Liver (tissue), 9 donors: Measurements from ENCODE around the gene BSN. TPM values are rescaled to one million over a fixed set of nuclear protein-coding genes. Genes with fewer than 3 reads are reported as not detected.

Source experiments
- DNase-seq: peaks from one replicate; pipeline ENCODE4 v3.0.0-alpha.2; 2017; ENCODE audit warnings: low spot score
- H3K27ac ChIP-seq, 2 donors: one replicate each; pipeline ENCODE4 v1.7.0; 2013; ENCODE audit warnings: inconsistent platforms in 2 of 2, low read length in 2 of 2, control low read depth in 1 of 2, low read depth in 1 of 2, mild to moderate bottlenecking in 1 of 2
- H3K27me3 ChIP-seq, 4 donors: one replicate each; pipeline versions ENCODE4 v1.6.1 to v1.7.0; 2013; ENCODE audit warnings: low read length in 3 of 4, inconsistent platforms in 1 of 4, mild to moderate bottlenecking in 1 of 4, moderate library complexity in 1 of 4; ENCODE audit not compliant: control insufficient read depth in 4 of 4, insufficient read depth in 4 of 4
- H3K36me3 ChIP-seq, 4 donors: one replicate each; pipeline versions ENCODE4 v1.6.1 to v1.7.0; 2013; ENCODE audit warnings: low read length in 3 of 4, mild to moderate bottlenecking in 3 of 4, low read depth in 1 of 4, moderate library complexity in 1 of 4; ENCODE audit not compliant: control insufficient read depth in 4 of 4, insufficient read depth in 3 of 4
- H3K4me1 ChIP-seq, 4 donors: one replicate each; pipeline versions ENCODE4 v1.6.1 to v1.7.0; 2013; ENCODE audit warnings: low read length in 3 of 4, mild to moderate bottlenecking in 3 of 4, moderate library complexity in 1 of 4; ENCODE audit not compliant: control insufficient read depth in 4 of 4, insufficient read depth in 4 of 4
- H3K4me3 ChIP-seq, 3 donors: one replicate each; pipeline versions ENCODE4 v1.6.1 to v1.7.0; 2013; ENCODE audit warnings: low read length in 3 of 3, control low read depth in 1 of 3, low read depth in 1 of 3, mild to moderate bottlenecking in 1 of 3
- H3K9ac ChIP-seq, 2 donors: one replicate each; pipeline ENCODE4 v1.7.0; 2013; ENCODE audit warnings: low read length in 2 of 2, mild to moderate bottlenecking in 2 of 2, moderate library complexity in 2 of 2, control low read depth in 1 of 2, low read depth in 1 of 2
- H3K9me3 ChIP-seq, 4 donors: one replicate each; pipeline versions ENCODE4 v1.6.1 to v1.7.0; 2013; ENCODE audit warnings: low read length in 3 of 4; ENCODE audit not compliant: control insufficient read depth in 4 of 4
- FOXA1 ChIP-seq: IDR thresholded peaks from 2 replicates; pipeline ENCODE4 v1.6.1; 2016; ENCODE audit warnings: antibody characterized with exemption
- FOXA2 ChIP-seq: IDR thresholded peaks from 2 replicates; pipeline ENCODE4 v1.6.1; 2016; ENCODE audit warnings: antibody characterized with exemption
- GABPA ChIP-seq, 2 donors: IDR thresholded peaks in 1 of 2; conservative IDR thresholded peaks in 1 of 2; 2 replicates each; pipeline ENCODE4 v1.6.1; 2016; ENCODE audit warnings: antibody characterized with exemption in 2 of 2, mild to moderate bottlenecking in 1 of 2, moderate library complexity in 1 of 2
- HNF4A ChIP-seq, 2 donors: conservative IDR thresholded peaks; 2 replicates each; pipeline ENCODE4 v1.6.1; 2016; ENCODE audit warnings: antibody characterized with exemption in 2 of 2, mild to moderate bottlenecking in 2 of 2
- HNF4G ChIP-seq: IDR thresholded peaks from 2 replicates; pipeline ENCODE4 v1.6.1; 2016; ENCODE audit warnings: antibody characterized with exemption
- JUND ChIP-seq, 2 donors: IDR thresholded peaks; 2 replicates each; pipeline ENCODE4 v1.6.1; 2016; ENCODE audit warnings: antibody characterized with exemption in 2 of 2
- NR2F2 ChIP-seq: IDR thresholded peaks from 2 replicates; pipeline ENCODE4 v1.6.1; 2016; ENCODE audit warnings: antibody characterized with exemption
- RAD21 ChIP-seq, 2 donors: IDR thresholded peaks; 2 replicates each; pipeline ENCODE4 v1.6.1; 2016; ENCODE audit warnings: antibody characterized with exemption in 2 of 2, mild to moderate bottlenecking in 2 of 2
- RXRA ChIP-seq, 2 donors: IDR thresholded peaks; 2 replicates each; pipeline ENCODE4 v1.6.1; 2017 to 2018; ENCODE audit warnings: antibody characterized with exemption in 2 of 2, mild to moderate bottlenecking in 1 of 2
- SP1 ChIP-seq: IDR thresholded peaks from 2 replicates; pipeline ENCODE4 v1.6.1; 2018; ENCODE audit warnings: antibody characterized with exemption, mild to moderate bottlenecking
- TAF1 ChIP-seq: conservative IDR thresholded peaks from 2 replicates; pipeline ENCODE4 v1.6.1; 2016; ENCODE audit warnings: antibody characterized with exemption, mild to moderate bottlenecking
- YY1 ChIP-seq: IDR thresholded peaks from 2 replicates; pipeline ENCODE4 v1.6.1; 2016; ENCODE audit warnings: antibody characterized with exemption, mild to moderate bottlenecking
- WGBS: extraction: QIAGEN DNeasy Blood & Tissue Kit; methylation state at CpG from one replicate; pipeline ENCODE4 v1.1.7; 2013; 5-methylcytosine and 5-hydroxymethylcytosine counted together
- polyA plus RNA-seq, 2 donors: library from polyadenylated mRNA; stranded (reverse) in 1 of 2; unstranded in 1 of 2; fragments of 200-250 nt in 1 of 2; fragments of >200 nt in 1 of 2; fragmentation: Nextera tagmentation in 1 of 2; extraction: Ambion mirVana in 1 of 2; gene quantifications; one replicate each; pipeline versions ENCODE4 v1.2.1 to v1.2.3, GENCODE V29; 2013 to 2015
- total RNA-seq, 2 donors: library from RNA; depleted of rRNA; stranded (reverse); fragments of >200 nt; gene quantifications; one replicate each; pipeline ENCODE4 v1.2.3, GENCODE V29; 2014
- TF ChIP-seq, protein P1 (sequence below): IDR thresholded peaks from 2 replicates; pipeline ENCODE4 v1.6.1; 2016; ENCODE audit warnings: antibody characterized with exemption
- TF ChIP-seq, protein P2 (sequence below): IDR thresholded peaks from 2 replicates; pipeline ENCODE4 v1.6.1; 2016; ENCODE audit warnings: antibody characterized with exemption
- TF ChIP-seq, protein P3 (sequence below): fragments of 150-350 bp; IDR thresholded peaks from 2 replicates; pipeline ENCODE4 v1.5.1; 2017; ENCODE audit warnings: improper control_type of control experiment, low read depth, low read length; ENCODE audit not compliant: missing input control
- TF ChIP-seq, protein P4 (sequence below): IDR thresholded peaks from 2 replicates; pipeline ENCODE4 v1.6.1; 2016; ENCODE audit warnings: antibody characterized with exemption
- TF ChIP-seq, protein P5 (sequence below): IDR thresholded peaks from 2 replicates; pipeline ENCODE4 v1.6.1; 2016; ENCODE audit warnings: antibody characterized with exemption, mild to moderate bottlenecking
- donor health status: healthy.
- donor health status: healthy.
- donor health status: healthy.
- donor health status: healthy.
- donor health status: healthy.

The BSN gene
- total and polyA plus RNA-seq, 4 donors = 0.32 to 0.67 (median 0.40) TPM

DNA sequence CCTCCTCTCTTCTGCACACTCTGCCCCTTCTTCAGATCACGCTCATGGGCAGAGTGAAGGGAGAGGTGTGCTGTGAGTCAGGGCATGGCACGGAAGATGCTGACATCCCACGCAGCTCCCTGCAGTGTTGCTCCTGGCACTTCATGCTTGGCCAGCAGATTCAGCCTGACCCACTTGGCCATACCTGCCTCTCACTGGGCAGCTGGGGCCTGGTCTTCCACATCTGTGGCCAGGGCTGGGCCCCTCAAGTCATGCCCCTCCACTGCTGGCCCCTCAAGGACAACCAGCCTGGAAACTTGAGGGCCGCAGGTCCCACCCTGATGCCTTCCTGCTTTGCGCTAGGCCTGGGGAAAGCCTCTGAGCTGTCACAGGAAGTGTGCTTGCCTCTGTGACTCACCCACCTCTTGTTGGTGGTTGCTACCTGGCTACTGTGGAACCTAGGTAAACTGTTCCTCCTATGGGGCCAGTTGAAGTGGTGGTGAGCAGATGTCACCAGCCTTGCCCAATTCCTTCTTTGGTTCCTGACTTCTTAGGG is 48.7 kb downstream of the BSN start:
- TF ChIP-seq YY1 (no peak), RXRA (IDR thresholded peaks at IDR 0.05) (no peak), SP1 (no peak), RAD21 (IDR thresholded peaks at IDR 0.05) (no peak), HNF4G (no peak), HNF4A (conservative IDR thresholded peaks at IDR 0.05) (no peak), FOXA2 (no peak), NR2F2 (no peak), JUND (IDR thresholded peaks at IDR 0.05) (no peak)
- TF ChIP-seq, protein P1, sequence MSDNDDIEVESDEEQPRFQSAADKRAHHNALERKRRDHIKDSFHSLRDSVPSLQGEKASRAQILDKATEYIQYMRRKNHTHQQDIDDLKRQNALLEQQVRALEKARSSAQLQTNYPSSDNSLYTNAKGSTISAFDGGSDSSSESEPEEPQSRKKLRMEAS = no peak
- TF ChIP-seq, protein P2, sequence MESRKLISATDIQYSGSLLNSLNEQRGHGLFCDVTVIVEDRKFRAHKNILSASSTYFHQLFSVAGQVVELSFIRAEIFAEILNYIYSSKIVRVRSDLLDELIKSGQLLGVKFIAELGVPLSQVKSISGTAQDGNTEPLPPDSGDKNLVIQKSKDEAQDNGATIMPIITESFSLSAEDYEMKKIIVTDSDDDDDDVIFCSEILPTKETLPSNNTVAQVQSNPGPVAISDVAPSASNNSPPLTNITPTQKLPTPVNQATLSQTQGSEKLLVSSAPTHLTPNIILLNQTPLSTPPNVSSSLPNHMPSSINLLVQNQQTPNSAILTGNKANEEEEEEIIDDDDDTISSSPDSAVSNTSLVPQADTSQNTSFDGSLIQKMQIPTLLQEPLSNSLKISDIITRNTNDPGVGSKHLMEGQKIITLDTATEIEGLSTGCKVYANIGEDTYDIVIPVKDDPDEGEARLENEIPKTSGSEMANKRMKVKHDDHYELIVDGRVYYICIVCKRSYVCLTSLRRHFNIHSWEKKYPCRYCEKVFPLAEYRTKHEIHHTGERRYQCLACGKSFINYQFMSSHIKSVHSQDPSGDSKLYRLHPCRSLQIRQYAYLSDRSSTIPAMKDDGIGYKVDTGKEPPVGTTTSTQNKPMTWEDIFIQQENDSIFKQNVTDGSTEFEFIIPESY = no peak
- H3K27ac ChIP-seq = no peak overlapping the region
- 94% methylated on average over 5 of the region's 5 CpGs for WGBS

DNA sequence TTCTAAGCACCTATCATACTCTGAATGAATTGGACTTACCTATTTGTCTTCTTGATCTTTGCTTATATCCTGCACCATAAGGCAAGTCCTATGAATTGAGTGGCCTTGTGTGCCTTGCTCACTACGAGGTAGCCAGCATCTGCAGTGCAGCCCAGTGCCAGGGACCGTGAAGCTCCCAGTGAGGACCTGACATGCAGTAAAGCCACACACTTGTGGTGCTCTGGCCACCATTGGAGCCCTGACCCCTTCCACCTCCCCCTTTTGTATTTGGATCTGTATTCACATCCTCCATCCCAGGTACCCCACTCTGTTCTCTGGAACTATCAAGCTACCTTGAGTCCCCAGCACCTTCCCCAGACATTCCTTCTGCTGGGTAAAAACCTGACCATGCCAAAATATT is 52.1 kb downstream of the BSN start:
- Histone ChIP-seq H3K9me3 (no peaks in the 10 kb centered on the region), H3K9ac (no peak overlapping the region), H3K4me1 (no peaks in the 10 kb centered on the region), H3K27ac (no peak overlapping the region), H3K27me3 (no peaks in the 10 kb centered on the region), H3K36me3 (no peaks in the 10 kb centered on the region), H3K4me3 (no peak overlapping the region)
- DNase-seq = no peak
- TF ChIP-seq HNF4G (no peak), RXRA (IDR thresholded peaks at IDR 0.05) (no peak), FOXA1 (no peak), SP1 (no peak), NR2F2 (no peak), GABPA (IDR thresholded peaks at IDR 0.05 in 1 of 2, conservative IDR thresholded peaks at IDR 0.05 in 1 of 2) (no peak), TAF1 (no peak)
- TF ChIP-seq, protein P3, sequence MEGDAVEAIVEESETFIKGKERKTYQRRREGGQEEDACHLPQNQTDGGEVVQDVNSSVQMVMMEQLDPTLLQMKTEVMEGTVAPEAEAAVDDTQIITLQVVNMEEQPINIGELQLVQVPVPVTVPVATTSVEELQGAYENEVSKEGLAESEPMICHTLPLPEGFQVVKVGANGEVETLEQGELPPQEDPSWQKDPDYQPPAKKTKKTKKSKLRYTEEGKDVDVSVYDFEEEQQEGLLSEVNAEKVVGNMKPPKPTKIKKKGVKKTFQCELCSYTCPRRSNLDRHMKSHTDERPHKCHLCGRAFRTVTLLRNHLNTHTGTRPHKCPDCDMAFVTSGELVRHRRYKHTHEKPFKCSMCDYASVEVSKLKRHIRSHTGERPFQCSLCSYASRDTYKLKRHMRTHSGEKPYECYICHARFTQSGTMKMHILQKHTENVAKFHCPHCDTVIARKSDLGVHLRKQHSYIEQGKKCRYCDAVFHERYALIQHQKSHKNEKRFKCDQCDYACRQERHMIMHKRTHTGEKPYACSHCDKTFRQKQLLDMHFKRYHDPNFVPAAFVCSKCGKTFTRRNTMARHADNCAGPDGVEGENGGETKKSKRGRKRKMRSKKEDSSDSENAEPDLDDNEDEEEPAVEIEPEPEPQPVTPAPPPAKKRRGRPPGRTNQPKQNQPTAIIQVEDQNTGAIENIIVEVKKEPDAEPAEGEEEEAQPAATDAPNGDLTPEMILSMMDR = no peak
- TF ChIP-seq, protein P4, sequence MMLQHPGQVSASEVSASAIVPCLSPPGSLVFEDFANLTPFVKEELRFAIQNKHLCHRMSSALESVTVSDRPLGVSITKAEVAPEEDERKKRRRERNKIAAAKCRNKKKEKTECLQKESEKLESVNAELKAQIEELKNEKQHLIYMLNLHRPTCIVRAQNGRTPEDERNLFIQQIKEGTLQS = no peak
- TF ChIP-seq, protein P5, sequence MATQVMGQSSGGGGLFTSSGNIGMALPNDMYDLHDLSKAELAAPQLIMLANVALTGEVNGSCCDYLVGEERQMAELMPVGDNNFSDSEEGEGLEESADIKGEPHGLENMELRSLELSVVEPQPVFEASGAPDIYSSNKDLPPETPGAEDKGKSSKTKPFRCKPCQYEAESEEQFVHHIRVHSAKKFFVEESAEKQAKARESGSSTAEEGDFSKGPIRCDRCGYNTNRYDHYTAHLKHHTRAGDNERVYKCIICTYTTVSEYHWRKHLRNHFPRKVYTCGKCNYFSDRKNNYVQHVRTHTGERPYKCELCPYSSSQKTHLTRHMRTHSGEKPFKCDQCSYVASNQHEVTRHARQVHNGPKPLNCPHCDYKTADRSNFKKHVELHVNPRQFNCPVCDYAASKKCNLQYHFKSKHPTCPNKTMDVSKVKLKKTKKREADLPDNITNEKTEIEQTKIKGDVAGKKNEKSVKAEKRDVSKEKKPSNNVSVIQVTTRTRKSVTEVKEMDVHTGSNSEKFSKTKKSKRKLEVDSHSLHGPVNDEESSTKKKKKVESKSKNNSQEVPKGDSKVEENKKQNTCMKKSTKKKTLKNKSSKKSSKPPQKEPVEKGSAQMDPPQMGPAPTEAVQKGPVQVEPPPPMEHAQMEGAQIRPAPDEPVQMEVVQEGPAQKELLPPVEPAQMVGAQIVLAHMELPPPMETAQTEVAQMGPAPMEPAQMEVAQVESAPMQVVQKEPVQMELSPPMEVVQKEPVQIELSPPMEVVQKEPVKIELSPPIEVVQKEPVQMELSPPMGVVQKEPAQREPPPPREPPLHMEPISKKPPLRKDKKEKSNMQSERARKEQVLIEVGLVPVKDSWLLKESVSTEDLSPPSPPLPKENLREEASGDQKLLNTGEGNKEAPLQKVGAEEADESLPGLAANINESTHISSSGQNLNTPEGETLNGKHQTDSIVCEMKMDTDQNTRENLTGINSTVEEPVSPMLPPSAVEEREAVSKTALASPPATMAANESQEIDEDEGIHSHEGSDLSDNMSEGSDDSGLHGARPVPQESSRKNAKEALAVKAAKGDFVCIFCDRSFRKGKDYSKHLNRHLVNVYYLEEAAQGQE = no peak
- TF ChIP-seq, protein P1 = no peak
- WGBS = 75% methylated on average over 2 of the region's 2 CpGs

More for the DNA sequence above, 48.7 kb downstream of the BSN start:
- Histone ChIP-seq H3K9ac (no peak overlapping the region), H3K4me3 (no peak overlapping the region), H3K27me3 (no peaks in the 10 kb centered on the region), H3K9me3 (no peaks in the 10 kb centered on the region), H3K4me1 (no peaks in the 10 kb centered on the region), H3K36me3 (no peaks in the 10 kb centered on the region)
- DNase-seq = no peak
